ENCODE results near the gene GPR78.

- TF ChIP-seq MXI1 (IDR thresholded peaks at IDR 0.05; ENCODE audit: low read depth, low read length) = no peak
- TF ChIP-seq EP300 (IDR thresholded peaks at IDR 0.05; ENCODE audit: borderline replicate concordance in 1 of 2, low read depth in 1 of 2, low read length in 1 of 2) = no peak
- no peak for TF ChIP-seq RFX5 (IDR thresholded peaks at IDR 0.05; ENCODE audit: low read length)
- no peak for TF ChIP-seq CTCF (IDR thresholded peaks at IDR 0.05)
- TF ChIP-seq RAD21 (IDR thresholded peaks at IDR 0.05; ENCODE audit: low read length) = no peak
- TF ChIP-seq TEAD4 (IDR thresholded peaks at IDR 0.05; ENCODE audit: borderline replicate concordance, insufficient read depth) = no peak
- TF ChIP-seq TCF12 (IDR thresholded peaks at IDR 0.05) = no peak
- TF ChIP-seq, protein P1, sequence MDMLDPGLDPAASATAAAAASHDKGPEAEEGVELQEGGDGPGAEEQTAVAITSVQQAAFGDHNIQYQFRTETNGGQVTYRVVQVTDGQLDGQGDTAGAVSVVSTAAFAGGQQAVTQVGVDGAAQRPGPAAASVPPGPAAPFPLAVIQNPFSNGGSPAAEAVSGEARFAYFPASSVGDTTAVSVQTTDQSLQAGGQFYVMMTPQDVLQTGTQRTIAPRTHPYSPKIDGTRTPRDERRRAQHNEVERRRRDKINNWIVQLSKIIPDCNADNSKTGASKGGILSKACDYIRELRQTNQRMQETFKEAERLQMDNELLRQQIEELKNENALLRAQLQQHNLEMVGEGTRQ (IDR thresholded peaks at IDR 0.05; ENCODE audit: borderline replicate concordance, low read depth, low read length) = no peak
- TF ChIP-seq MEF2A (IDR thresholded peaks at IDR 0.05; ENCODE audit: borderline replicate concordance, low read depth) = no peak
- no peak for TF ChIP-seq EZH2phosphoT487 (IDR thresholded peaks at IDR 0.05; ENCODE audit: borderline replicate concordance, low read depth)
- no peak for TF ChIP-seq ELF1 (IDR thresholded peaks at IDR 0.05)
Measured at GRCh38 chr4:8613421-8614364, 33.5 kb downstream of the GPR78 start.

Measured in SK-N-SH (cell line).